Amniotic stem cell (primary cell): ENCODE data around the gene NXPH2.

Source experiments
- DNase-seq: peaks from one replicate; lab custom pipeline; 2025; lab: John Stamatoyannopoulos, UW

NXPH2 gene

GRCh38 chr2:138779781-138780445 is at the start of gene NXPH2:
Gene NXPH2 (minus strand): TSS chr2:138780390. CDS start chr2:138780241, 149 bp downstream.
- DNase-seq = no peak

GRCh38 chr2:138829326-138829919 is 49.2 kb upstream of the NXPH2 start:
- no peak for DNase-seq

GRCh38 chr2:138827426-138828054 is 47.4 kb upstream of the NXPH2 start:
- peak; percentile 12 for DNase-seq

GRCh38 chr2:138823666-138824065 is 43.5 kb upstream of the NXPH2 start:
- no peak for DNase-seq

GRCh38 chr2:138819964-138820363 is 39.8 kb upstream of the NXPH2 start:
- DNase-seq = no peak

GRCh38 chr2:138818556-138818955 is 38.4 kb upstream of the NXPH2 start:
- DNase-seq = no peak

GRCh38 chr2:138814123-138814898 is 34.1 kb upstream of the NXPH2 start:
- no peak for DNase-seq

GRCh38 chr2:138811431-138811830 is 31.2 kb upstream of the NXPH2 start:
- DNase-seq = no peak

GRCh38 chr2:138794724-138795123 is 14.5 kb upstream of the NXPH2 start:
- no peak for DNase-seq

- peak; percentile 12 for DNase-seq
These were observed 7.0 kb upstream of the NXPH2 start for GRCh38 chr2:138787053-138787666.

- no peak for DNase-seq
These were observed 2.2 kb upstream of the NXPH2 start for GRCh38 chr2:138782383-138782782.

GRCh38 chr2:138780908-138781307 is 718 bp upstream of the NXPH2 start:
- no peak for DNase-seq

GRCh38 chr2:138780446-138780880 is 273 bp upstream of the NXPH2 start:
- DNase-seq = no peak

GRCh38 chr2:138779406-138779780 is 797 bp downstream of the NXPH2 start:
- no peak for DNase-seq

GRCh38 chr2:138777996-138778395 is 2.2 kb downstream of the NXPH2 start:
- no peak for DNase-seq

- DNase-seq = no peak
These were observed 4.5 kb downstream of the NXPH2 start for GRCh38 chr2:138775736-138776135.

- no peak for DNase-seq
These were observed 8.7 kb downstream of the NXPH2 start for GRCh38 chr2:138771534-138771933.

- no peak for DNase-seq
These were observed 13.1 kb downstream of the NXPH2 start for GRCh38 chr2:138767101-138767500.

GRCh38 chr2:138766464-138766863 is 13.7 kb downstream of the NXPH2 start:
- DNase-seq = no peak

GRCh38 chr2:138763971-138764370 is 16.2 kb downstream of the NXPH2 start:
- DNase-seq = no peak

GRCh38 chr2:138762533-138762932 is 17.7 kb downstream of the NXPH2 start:
- DNase-seq = no peak

GRCh38 chr2:138760676-138761075 is 19.5 kb downstream of the NXPH2 start:
- no peak for DNase-seq
